ENCODE measurements around the gene HEATR5B.

DNA sequence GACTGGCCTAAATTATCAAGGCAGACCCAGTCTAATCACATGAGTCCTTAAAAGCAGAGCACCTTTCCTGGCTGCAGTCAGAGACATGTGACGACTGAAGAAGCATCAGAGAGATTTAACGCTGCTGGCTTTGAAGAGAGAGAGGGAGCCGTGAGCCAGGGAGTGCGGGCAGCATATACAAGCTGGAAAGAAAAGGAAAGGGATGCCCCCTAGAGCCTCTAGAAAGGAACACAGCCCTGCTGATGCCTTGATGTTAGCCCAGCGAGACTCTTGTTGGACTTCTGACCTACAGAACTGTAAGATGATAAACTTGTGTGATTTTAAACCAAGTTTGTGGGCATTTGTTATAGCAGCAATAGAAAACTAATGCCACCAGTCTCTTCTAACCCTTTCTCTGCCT, 58.1 kb downstream of the HEATR5B start:
- no peak for TF ChIP-seq EZH2 (IDR thresholded peaks at IDR 0.05; ENCODE audit: insufficient read depth, low read length)
- TF ChIP-seq, protein P1, sequence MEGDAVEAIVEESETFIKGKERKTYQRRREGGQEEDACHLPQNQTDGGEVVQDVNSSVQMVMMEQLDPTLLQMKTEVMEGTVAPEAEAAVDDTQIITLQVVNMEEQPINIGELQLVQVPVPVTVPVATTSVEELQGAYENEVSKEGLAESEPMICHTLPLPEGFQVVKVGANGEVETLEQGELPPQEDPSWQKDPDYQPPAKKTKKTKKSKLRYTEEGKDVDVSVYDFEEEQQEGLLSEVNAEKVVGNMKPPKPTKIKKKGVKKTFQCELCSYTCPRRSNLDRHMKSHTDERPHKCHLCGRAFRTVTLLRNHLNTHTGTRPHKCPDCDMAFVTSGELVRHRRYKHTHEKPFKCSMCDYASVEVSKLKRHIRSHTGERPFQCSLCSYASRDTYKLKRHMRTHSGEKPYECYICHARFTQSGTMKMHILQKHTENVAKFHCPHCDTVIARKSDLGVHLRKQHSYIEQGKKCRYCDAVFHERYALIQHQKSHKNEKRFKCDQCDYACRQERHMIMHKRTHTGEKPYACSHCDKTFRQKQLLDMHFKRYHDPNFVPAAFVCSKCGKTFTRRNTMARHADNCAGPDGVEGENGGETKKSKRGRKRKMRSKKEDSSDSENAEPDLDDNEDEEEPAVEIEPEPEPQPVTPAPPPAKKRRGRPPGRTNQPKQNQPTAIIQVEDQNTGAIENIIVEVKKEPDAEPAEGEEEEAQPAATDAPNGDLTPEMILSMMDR (IDR thresholded peaks at IDR 0.05; ENCODE audit: insufficient read depth, low read depth, low read length), result peak; percentile 8

Measured in astrocyte (in vitro differentiated cells and primary cell).